NCI-H2171 (cell line): ENCODE data around the gene NECAB3.
A peak's percentile ranks its signal among the peaks of the same experiment; 100 is the strongest.

Experiments used
- DNase-seq: peaks from one replicate; lab custom pipeline; 2025; lab: John Stamatoyannopoulos, UW

NECAB3 gene

GRCh38 chr20:33663161-33664084 is 10.8 kb downstream of the NECAB3 start:
- peak; percentile 92 for DNase-seq

DNA sequence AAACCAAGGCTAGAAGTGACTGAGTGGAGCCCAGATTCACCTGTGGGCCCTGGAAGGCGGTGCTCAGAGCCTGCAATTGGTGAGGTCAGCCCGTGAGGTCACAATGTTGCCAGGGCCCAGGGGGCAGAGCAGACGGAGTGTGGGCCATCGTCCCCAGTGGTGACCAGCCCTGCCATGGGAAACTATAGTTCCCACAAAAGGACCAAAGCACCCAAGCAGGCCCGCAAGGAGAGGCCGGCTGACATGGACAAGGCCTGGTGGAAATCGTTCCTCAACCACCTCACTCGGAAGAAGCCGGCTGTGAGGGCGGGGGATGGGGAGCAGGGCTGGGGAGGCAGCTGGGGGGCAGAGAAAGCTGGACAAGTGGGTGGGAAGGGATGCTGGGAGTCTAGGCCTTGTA is 12.1 kb downstream of the NECAB3 start, which contains the start of gene C20orf144:
C20orf144 (plus strand) TSS at position 156 of the 400 bp plus-strand sequence; CDS start at position 175, 19 bp downstream.
- DNase-seq = no peak

DNA sequence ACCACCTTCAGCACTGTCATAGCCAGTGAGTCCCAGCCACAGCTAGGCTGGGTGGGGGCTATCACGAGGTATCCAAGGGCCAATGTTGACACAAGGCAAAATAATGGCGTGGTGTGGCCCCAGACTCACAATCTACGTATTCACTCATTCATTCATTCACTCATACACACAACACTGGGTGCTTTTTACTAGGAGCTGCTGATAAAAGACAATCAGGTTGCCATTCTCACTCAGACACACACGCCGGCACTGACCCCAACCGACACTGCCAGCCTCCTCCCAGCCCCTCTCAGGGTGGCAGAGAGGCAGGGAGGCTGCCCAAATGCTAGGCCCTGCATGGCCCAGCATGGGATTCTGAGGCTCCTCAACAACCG is 13.6 kb downstream of the NECAB3 start:
- DNase-seq = no peak

GRCh38 chr20:33660035-33660684 is 14.1 kb downstream of the NECAB3 start:
- DNase-seq = no peak

DNA sequence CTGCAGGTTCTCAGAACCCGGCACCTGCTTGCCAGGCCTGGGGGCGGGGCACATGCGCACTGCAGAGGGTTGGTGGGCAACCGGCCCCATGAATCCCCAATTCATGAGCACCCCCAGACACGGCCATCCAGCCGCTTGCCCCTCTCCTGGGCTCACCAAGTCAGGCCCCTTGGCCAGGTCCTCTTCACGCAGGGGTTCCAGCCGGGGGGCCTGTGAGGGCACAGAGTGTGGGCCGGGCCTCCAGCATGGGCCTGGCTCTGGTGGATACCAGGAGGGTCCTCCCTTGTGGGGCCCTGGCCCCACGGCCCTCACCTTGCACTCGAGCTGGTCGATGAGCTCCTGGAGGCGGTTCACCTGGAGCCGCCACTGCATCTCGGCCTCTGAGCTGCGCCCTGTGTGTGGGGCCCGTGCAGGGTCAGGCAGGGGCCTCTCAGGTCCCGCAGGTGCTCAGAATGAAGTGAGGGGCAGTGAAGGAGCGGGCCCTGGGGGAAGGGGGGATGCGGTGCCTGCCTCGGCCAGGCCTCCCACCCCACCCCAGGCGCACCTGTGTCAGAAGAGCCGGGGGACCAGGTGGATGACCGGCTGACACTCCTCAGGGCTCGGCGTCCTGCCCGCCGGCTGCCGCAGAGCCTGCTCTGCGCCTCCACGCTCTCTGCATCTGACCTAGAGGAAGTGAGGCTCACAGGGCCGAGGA is 14.7 kb downstream of the NECAB3 start:
- no peak for DNase-seq

DNA sequence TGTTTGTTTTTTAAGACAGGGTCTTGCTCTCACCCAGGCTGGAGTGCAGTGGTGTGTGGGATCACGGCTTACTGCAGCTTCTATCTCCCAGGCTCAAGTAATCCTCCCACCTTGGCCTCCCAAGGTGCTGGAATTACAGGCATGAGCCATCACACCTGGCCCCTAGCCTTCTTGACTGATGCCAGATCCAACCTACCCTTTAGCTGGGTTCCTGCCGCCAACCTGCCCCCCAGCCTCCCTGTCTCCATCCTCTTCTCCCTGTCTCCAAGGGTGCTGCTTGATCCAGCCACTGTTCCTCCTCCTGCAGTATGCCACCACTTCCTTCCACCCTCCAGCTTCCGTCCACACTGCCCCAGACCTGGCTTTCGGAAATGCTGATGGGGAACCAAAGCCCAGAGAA is 15.3 kb downstream of the NECAB3 start:
- no peak for DNase-seq

GRCh38 chr20:33658510-33658909 is 15.7 kb downstream of the NECAB3 start:
- no peak for DNase-seq

- DNase-seq = no peak
These were observed 16.5 kb downstream of the NECAB3 start for GRCh38 chr20:33657704-33658095.

DNA sequence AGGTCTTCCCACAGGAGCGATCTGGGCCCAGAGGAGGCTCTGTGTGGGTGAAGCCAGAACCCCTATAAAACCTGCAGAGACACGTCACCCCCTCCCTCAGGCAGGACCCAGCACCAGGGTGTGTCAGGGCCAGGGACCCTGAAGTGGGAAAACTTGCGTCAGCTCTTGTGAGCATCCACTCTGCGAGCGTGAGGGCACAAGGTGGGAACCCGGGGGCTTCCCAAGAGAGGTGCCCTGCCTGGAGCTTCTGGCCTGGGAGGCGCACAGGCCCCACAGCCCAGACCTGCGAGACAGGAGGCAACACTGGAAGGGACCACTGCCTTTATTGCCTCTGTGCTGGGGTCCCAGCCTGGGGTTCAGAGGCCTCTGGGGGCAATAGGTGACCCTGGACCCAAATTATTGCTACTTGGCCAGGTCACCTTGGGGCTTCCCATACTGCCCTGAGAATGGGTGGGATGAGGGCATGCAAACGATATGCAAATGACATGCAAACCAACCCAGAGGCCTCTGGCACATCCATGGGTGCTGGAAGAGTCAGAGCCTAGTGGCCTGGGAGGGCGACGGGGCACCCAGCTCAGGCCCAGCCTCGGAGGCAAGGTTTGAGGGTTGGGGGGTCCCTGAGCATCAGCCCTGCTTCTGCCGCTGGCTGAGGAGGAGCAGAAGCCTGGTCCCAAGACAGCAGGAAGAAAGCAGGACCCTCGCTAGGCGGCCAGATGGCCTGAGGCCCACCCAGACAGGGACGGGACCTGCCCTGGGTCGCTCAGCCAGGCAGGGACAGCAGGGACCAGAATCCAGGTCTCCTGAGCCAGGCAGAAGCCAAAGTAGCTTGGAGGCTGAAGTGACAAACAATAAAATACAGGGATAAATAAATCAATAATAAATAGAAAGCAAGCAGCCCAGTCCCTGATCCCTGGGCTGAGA is 17.2 kb downstream of the NECAB3 start:
- DNase-seq = no peak

- DNase-seq = no peak
These were observed 18.0 kb downstream of the NECAB3 start for GRCh38 chr20:33656010-33656782.

- DNase-seq = no peak
These were observed 19.1 kb downstream of the NECAB3 start for GRCh38 chr20:33655164-33655563.

- no peak for DNase-seq
These were observed 19.5 kb downstream of the NECAB3 start for GRCh38 chr20:33654680-33655161.

DNA sequence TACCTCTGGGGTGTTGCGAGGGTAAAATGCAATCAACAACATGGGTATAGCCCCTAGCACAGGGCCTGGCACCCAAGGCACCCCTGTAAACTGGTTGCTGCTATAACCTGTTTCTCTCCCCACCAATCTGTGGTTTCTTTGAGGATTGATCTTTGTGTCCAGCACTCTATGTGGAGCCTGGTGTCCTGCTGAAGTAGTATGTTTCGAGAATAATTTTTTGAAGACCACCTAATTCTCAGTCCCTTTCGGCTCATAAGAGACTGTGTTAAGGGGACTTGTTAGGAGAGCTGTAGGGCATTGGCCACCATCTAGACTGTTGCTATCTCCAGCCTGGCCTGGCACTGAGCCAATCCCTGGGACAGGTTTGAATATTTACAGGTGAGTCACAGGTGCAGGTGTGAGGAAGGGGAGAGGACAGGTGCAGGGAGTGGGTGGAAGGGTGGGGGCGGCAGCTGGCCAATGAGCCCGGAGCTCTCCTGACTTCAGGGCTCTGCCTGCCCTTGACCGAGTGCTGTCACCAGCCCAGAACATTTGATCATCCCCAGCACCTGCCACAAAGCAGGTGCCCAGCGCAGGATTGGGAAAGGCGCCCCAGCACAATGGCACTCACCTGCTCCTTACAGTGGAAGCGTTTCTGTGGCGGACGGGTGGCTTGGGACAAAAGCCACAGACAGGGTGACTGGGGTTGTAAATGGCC is 20.2 kb downstream of the NECAB3 start:
- peak; percentile 54 for DNase-seq

- peak; percentile 54 for DNase-seq
These were observed 20.9 kb downstream of the NECAB3 start for GRCh38 chr20:33653218-33653899.

- no peak for DNase-seq
These were observed 22.6 kb downstream of the NECAB3 start for GRCh38 chr20:33651562-33652048.

DNA sequence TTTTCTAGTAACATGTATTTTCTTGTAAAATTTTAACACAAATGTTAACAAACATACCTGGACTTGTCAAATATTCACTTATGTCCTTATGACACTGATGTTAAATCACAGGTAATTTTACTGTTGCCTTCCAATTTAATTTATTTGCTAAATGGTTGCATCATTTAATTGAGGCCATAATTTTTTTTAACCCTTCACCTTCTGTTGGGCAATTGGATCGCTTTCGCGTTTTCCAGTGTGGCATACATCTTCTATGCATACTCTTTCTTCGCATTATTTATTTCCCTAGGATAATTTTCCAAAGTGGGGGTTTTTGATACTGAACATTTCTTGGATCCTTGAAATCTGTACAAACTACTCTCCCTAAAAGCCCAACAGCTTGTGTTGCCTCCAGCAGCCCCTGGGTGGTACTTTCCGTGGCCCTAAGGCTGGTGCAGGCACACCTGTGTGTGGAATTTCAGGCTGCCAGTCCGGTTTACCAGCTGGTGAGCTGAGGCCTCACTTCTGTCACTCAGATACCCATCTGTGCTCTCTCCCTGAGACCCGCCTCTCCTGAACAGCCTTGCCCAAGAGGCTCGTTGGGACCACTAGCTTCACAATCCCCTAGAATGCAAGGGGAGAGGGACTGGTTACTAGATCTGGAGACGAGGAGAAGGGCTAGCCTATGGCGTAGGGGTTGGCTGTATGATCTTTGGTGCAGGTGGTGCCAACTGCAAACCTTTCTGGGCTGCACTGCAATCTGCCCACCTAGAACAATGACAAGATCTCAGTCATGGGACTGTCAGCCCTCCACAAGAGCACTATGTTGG is 23.3 kb downstream of the NECAB3 start:
- peak; percentile 85 for DNase-seq

- no peak for DNase-seq
These were observed 24.0 kb downstream of the NECAB3 start for GRCh38 chr20:33650111-33650752.

- DNase-seq = peak; percentile 47
These were observed 25.0 kb downstream of the NECAB3 start for GRCh38 chr20:33649201-33649681.
